H9 (cell line): ENCODE data around the gene WFS1. TPM values are rescaled to one million over a fixed set of nuclear protein-coding genes. Genes with fewer than 3 reads are reported as not detected.

ENCODE experiments used
- DNase-seq: peaks from one replicate; pipeline ENCODE4 v3.0.0-alpha.2; 2017
- H2AFZ ChIP-seq: one replicate; pipeline ENCODE4 v1.6.1; 2013; ENCODE audit warnings: mild to moderate bottlenecking, low read length, control low read depth, moderate library complexity
- H2AK5ac ChIP-seq: 2 replicates; pipeline ENCODE4 v1.6.1; 2013; ENCODE audit warnings: low read length, control low read depth, mixed read lengths; ENCODE audit not compliant: insufficient read length
- H2BK120ac ChIP-seq: one replicate; pipeline ENCODE4 v1.6.1; 2013; ENCODE audit warnings: low read depth, mild to moderate bottlenecking, low read length, control low read depth, inconsistent platforms; ENCODE audit not compliant: poor library complexity, severe bottlenecking
- H2BK12ac ChIP-seq: 2 replicates; pipeline ENCODE4 v1.6.1; 2013; ENCODE audit warnings: low read length, control low read depth, mixed read lengths, low read depth; ENCODE audit not compliant: insufficient read length
- H2BK15ac ChIP-seq: 2 replicates; pipeline ENCODE4 v1.6.1; 2013; ENCODE audit warnings: low read depth, low read length, control low read depth
- H2BK20ac ChIP-seq: one replicate; pipeline ENCODE4 v1.6.1; 2013; ENCODE audit warnings: low read depth, mild to moderate bottlenecking, low read length, control low read depth, inconsistent platforms; ENCODE audit not compliant: poor library complexity, severe bottlenecking
- H2BK5ac ChIP-seq: 2 replicates; pipeline ENCODE4 v1.6.1; 2013; ENCODE audit warnings: low read length, control low read depth, mixed read lengths; ENCODE audit not compliant: insufficient read length
- H3K14ac ChIP-seq: 2 replicates; pipeline ENCODE4 v1.6.1; 2013; ENCODE audit warnings: low read length, control low read depth; ENCODE audit not compliant: insufficient read depth
- H3K18ac ChIP-seq: 2 replicates; pipeline ENCODE4 v1.6.1; 2013; ENCODE audit warnings: low read depth, mild to moderate bottlenecking, mixed read lengths, low read length, control low read depth; ENCODE audit not compliant: insufficient read length
- H3K23ac ChIP-seq: 2 replicates; pipeline ENCODE4 v1.6.1; 2013; ENCODE audit warnings: low read length, control low read depth, mixed read lengths, low read depth; ENCODE audit not compliant: insufficient read length
- H3K23me2 ChIP-seq: 2 replicates; pipeline ENCODE4 v1.6.1; 2013; ENCODE audit warnings: low read depth, mild to moderate bottlenecking, mixed read lengths, low read length, control low read depth; ENCODE audit not compliant: insufficient read length, poor library complexity, severe bottlenecking
- H3K27ac ChIP-seq: 2 replicates; pipeline ENCODE4 v1.5.1; 2013; ENCODE audit warnings: low read length, control low read depth, mixed read lengths, low read depth; ENCODE audit not compliant: insufficient read length
- H3K27me3 ChIP-seq: 2 replicates; pipeline ENCODE4 v1.6.1; 2013; ENCODE audit warnings: low read length, control low read depth, inconsistent platforms; ENCODE audit not compliant: insufficient read depth
- H3K4ac ChIP-seq: 2 replicates; pipeline ENCODE4 v1.6.1; 2013; ENCODE audit warnings: low read depth, mild to moderate bottlenecking, control low read depth, inconsistent platforms, low read length, moderate library complexity
- H3K4me1 ChIP-seq: 2 replicates; pipeline ENCODE4 v1.6.1; 2013; ENCODE audit warnings: low read length, control low read depth, inconsistent platforms; ENCODE audit not compliant: insufficient read depth
- H3K4me2 ChIP-seq: 2 replicates; pipeline ENCODE4 v1.6.1; 2013; ENCODE audit warnings: low read length, control low read depth, mixed read lengths; ENCODE audit not compliant: insufficient read length, insufficient read depth
- H3K56ac ChIP-seq: 2 replicates; pipeline ENCODE4 v1.6.1; 2013; ENCODE audit warnings: low read depth, mild to moderate bottlenecking, mixed read lengths, low read length, control low read depth; ENCODE audit not compliant: insufficient read length
- H3K79me1 ChIP-seq: 2 replicates; pipeline ENCODE4 v1.6.1; 2013; ENCODE audit warnings: low read depth, mild to moderate bottlenecking, moderate library complexity, low read length, control low read depth, inconsistent platforms; ENCODE audit not compliant: insufficient read depth, poor library complexity, severe bottlenecking
- H3K79me2 ChIP-seq: 2 replicates; pipeline ENCODE4 v1.6.1; 2013; ENCODE audit warnings: low read length, control low read depth, inconsistent platforms; ENCODE audit not compliant: insufficient read depth
- H3K9ac ChIP-seq: 2 replicates; pipeline ENCODE4 v1.6.1; 2013; ENCODE audit warnings: low read length, control low read depth, mixed read lengths; ENCODE audit not compliant: insufficient read length; ENCODE audit errors: extremely low read depth
- H3K9me3 ChIP-seq: one replicate; pipeline ENCODE4 v1.6.1; 2013; ENCODE audit warnings: low read depth, low read length, inconsistent platforms; ENCODE audit not compliant: control insufficient read depth
- H3T11ph ChIP-seq: one replicate; pipeline ENCODE4 v1.6.1; 2013; ENCODE audit warnings: mild to moderate bottlenecking, low read length, control low read depth, inconsistent platforms
- H4K20me1 ChIP-seq: one replicate; pipeline ENCODE4 v1.6.1; 2013; ENCODE audit not compliant: control insufficient read depth, insufficient read length, insufficient read depth
- H4K5ac ChIP-seq: 2 replicates; pipeline ENCODE4 v1.6.1; 2013; ENCODE audit warnings: low read depth, mild to moderate bottlenecking, mixed read lengths, low read length, control low read depth; ENCODE audit not compliant: insufficient read length
- H4K8ac ChIP-seq: replicated peaks from 2 replicates; pipeline ENCODE4 v1.6.1; 2013; ENCODE audit warnings: low read length, control low read depth, mixed read lengths, low read depth; ENCODE audit not compliant: insufficient read length
- H4K91ac ChIP-seq: 2 replicates; pipeline ENCODE4 v1.6.1; 2013; ENCODE audit warnings: low read depth, mild to moderate bottlenecking, moderate library complexity, mixed read lengths, low read length, control low read depth; ENCODE audit not compliant: insufficient read length
- H3K27ac Mint-ChIP-seq, 3 experiments: 2 replicates in 2 of 3; 3 replicates in 1 of 3; pipeline ENCODE4 v1.8.0; 2020 to 2021; ENCODE audit warnings: mixed read lengths in 3 of 3, mild to moderate bottlenecking in 1 of 3, moderate library complexity in 1 of 3
- H3K27me3 Mint-ChIP-seq: 2 replicates; pipeline ENCODE4 v1.8.0; 2021; ENCODE audit warnings: low read depth, mild to moderate bottlenecking, moderate library complexity, mixed read lengths
- H3K36me3 Mint-ChIP-seq, 3 experiments: 2 replicates in 2 of 3; 3 replicates in 1 of 3; pipeline ENCODE4 v1.8.0; 2020 to 2021; ENCODE audit warnings: low read depth in 3 of 3, mixed read lengths in 3 of 3; ENCODE audit not compliant: insufficient read depth in 1 of 3
- H3K4me1 Mint-ChIP-seq, 2 experiments: 2 replicates each; pipeline ENCODE4 v1.8.0; 2020; ENCODE audit warnings: mixed read lengths in 2 of 2
- H3K4me3 Mint-ChIP-seq, 2 experiments: 2 replicates in 1 of 2; 3 replicates in 1 of 2; pipeline ENCODE4 v1.8.0; 2020 to 2021; ENCODE audit warnings: mild to moderate bottlenecking in 2 of 2, mixed read lengths in 2 of 2, moderate library complexity in 1 of 2
- H3K9me3 Mint-ChIP-seq, 2 experiments: 2 replicates in 1 of 2; 3 replicates in 1 of 2; pipeline ENCODE4 v1.8.0; 2020; ENCODE audit warnings: mild to moderate bottlenecking in 2 of 2, mixed read lengths in 2 of 2, moderate library complexity in 1 of 2
- CTCF ChIP-seq: fragments of 200-600 bp; sonication (generic); conservative IDR thresholded peaks from 3 replicates; pipeline ENCODE4 v1.8.0; 2021; ENCODE audit warnings: antibody characterized with exemption, mild to moderate bottlenecking
- WGBS: extraction: QIAGEN DNeasy Blood & Tissue Kit; methylation state at CpG from one replicate; pipeline ENCODE4 v1.1.7; 2013; ENCODE audit warnings: missing lambda C conversion rate, low lambda C conversion rate, mixed read lengths; ENCODE audit not compliant: insufficient read length; ENCODE audit errors: extremely low coverage; 5-methylcytosine and 5-hydroxymethylcytosine counted together
- total RNA-seq: library from RNA; stranded (reverse); gene quantifications from 2 replicates; pipeline ENCODE4 v1.2.1, GENCODE V29; 2021

Gene WFS1
- total RNA-seq, 1 experiment from 2014 or later = 18.9 TPM

GRCh38 chr4:6241062-6241845 is 28.4 kb upstream of the WFS1 start:
- H3K23me2 ChIP-seq = peaks cover 3% of the 10 kb centered on the region
- no peak overlapping the region for H3K27ac ChIP-seq
- H3K79me1 ChIP-seq = no peaks in the 10 kb centered on the region
- H2BK120ac ChIP-seq = no peak overlapping the region
- WGBS = no CpG with 5 or more reads among the region's 16 CpGs
- no peak overlapping the region for H4K5ac ChIP-seq
- H4K8ac ChIP-seq = no peak overlapping the region
- no peak overlapping the region for H3K18ac ChIP-seq
- no peaks in the 10 kb centered on the region for H3K4me1 ChIP-seq
- H3K9me3 Mint-ChIP-seq = peaks cover 12 to 13% of the 10 kb centered on the region in 2 experiments; a peak in 4 of 5 replicates
- H3K4me3 Mint-ChIP-seq = no peak overlapping the region
- no peak overlapping the region for H2BK20ac ChIP-seq
- H3K9me3 ChIP-seq = no peaks in the 10 kb centered on the region
- no peak for TF ChIP-seq CTCF
- no peak overlapping the region for H3K4me2 ChIP-seq
- H3K4me1 Mint-ChIP-seq = no peaks in the 10 kb centered on the region; a peak in 1 of 4 replicates
- no peak overlapping the region for H4K91ac ChIP-seq
- H2AFZ ChIP-seq = no peak overlapping the region
- no peak overlapping the region for H3K14ac ChIP-seq
- H3K27me3 ChIP-seq = no peaks in the 10 kb centered on the region; the same call in 1 of the 2 replicates
- H3K27me3 Mint-ChIP-seq = peaks cover 16% of the 10 kb centered on the region
- no peak overlapping the region for H3T11ph ChIP-seq
- no peak overlapping the region for H3K56ac ChIP-seq
- H2BK5ac ChIP-seq = no peak overlapping the region
- no peak overlapping the region for H2BK12ac ChIP-seq
- H3K27ac Mint-ChIP-seq = no peak overlapping the region
- no peak overlapping the region for H3K23ac ChIP-seq
- no peaks in the 10 kb centered on the region for H3K79me2 ChIP-seq
- no peak overlapping the region for H3K9ac ChIP-seq
- peaks cover 0 to 3% (median 2%) of the 10 kb centered on the region in 3 experiments; a peak in 1 of 7 replicates for H3K36me3 Mint-ChIP-seq
- no peaks in the 10 kb centered on the region for H4K20me1 ChIP-seq
- H2AK5ac ChIP-seq = no peak overlapping the region
- no peak for DNase-seq
- no peak overlapping the region for H2BK15ac ChIP-seq
- H3K4ac ChIP-seq = no peak overlapping the region
